Globus pallidus (tissue), 1 donor: ENCODE measurements around the gene GSTA4.
A peak's percentile ranks its signal among the peaks of the same experiment; 100 is the strongest.
"Not testable (repeated sequence)": the region's sequence is repeated elsewhere in the genome, so short reads cannot be mapped to it uniquely, and the experiment has no call there.

Experiments
- DNase-seq: peaks from one replicate; pipeline ENCODE4 v3.0.0-alpha.2; 2015; ENCODE audit warnings: low spot score

GSTA4 gene

DNA sequence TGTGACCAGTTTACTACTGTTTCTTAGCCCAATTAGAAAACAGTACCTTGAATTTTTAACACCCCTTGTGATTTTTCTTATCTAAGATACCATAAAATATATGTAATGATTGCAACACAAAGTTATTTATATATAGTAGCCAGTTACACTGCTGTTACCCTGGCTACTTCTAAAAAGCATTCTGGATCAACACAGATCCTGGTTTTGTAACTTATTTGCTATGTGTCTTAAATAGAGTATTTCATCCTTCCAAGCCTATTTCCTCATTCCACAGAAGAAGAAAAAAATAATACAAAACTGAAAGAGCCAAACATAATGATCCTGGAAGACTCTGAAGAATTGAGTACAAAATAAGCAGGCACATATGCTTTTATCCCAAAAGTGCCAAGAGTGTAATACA lies 19.0 kb upstream of the GSTA4 start:
- DNase-seq: no peak

DNA sequence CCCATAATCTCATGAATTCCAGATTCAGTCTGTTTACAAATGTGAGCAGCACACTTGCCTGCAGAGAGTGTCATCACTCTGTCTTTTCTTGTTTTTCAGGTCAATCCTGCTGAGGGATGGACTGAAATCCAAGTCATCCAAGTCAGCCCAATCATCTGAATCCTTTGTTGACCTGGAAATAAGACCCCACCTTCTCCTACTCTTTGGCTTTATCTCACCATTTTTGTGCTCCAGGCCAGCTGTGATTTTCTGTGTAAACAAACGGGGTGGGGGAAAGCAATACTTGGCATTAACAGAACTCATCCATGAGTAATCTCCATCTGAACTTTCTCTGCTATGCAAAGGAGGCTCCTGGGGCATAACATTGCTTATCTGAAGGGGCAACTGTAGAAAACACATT lies 16.9 kb upstream of the GSTA4 start:
- DNase-seq: no peak

GRCh38 chr6:53010504-53010903 lies 15.4 kb upstream of the GSTA4 start:
- no peak for DNase-seq

GRCh38 chr6:53009511-53009910 lies 14.4 kb upstream of the GSTA4 start:
- DNase-seq: no peak

- DNase-seq: no peak
These were observed 14.0 kb upstream of the GSTA4 start for GRCh38 chr6:53009056-53009455.

GRCh38 chr6:53008192-53008687 lies 13.2 kb upstream of the GSTA4 start:
- not testable (repeated sequence) for DNase-seq

GRCh38 chr6:53005663-53006250 lies 10.7 kb upstream of the GSTA4 start:
- DNase-seq: no peak

GRCh38 chr6:52999456-52999855 lies 4.4 kb upstream of the GSTA4 start:
- no peak for DNase-seq

GRCh38 chr6:52998603-52999002 lies 3.5 kb upstream of the GSTA4 start:
- no peak for DNase-seq

DNA sequence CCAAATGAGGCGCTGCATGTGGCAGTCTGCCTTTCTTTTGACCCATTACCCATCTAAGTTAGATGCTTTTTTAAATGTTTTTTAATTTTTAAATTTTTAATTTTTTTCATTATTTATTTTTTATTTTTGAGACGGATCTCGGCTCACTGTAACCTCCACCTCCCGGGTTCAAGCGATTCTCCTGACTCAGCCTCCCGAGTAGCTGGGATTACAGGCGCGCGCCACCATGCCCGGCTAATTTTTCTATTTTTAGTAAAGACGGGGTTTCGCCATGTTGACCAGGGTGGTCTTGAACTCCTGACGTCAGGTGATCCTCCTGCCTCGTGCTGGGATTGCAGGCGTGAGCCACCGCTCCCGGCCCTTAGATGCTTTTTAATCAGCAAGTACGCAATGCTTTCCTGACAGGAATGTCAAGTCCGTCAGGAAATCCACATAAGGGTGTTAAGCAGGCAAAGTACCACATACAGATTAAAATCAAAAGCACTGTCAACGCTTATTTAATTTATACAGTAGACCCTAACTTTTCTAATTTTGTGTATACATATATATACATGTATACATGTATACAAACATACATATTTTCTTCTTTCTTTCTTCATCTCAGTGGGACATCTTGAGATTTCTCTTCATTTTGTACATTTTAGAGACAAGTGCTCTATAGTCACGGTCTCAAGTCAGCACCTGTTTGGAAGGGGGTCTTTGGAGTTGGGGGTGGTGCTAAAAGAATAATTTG lies 995 bp upstream of the GSTA4 start:
- DNase-seq: peak; percentile 77

GRCh38 chr6:52994839-52995088 lies 320 bp downstream of the GSTA4 start:
- DNase-seq: no peak

- peak; percentile 76 for DNase-seq
These were observed 849 bp downstream of the GSTA4 start for GRCh38 chr6:52994031-52994838.

DNA sequence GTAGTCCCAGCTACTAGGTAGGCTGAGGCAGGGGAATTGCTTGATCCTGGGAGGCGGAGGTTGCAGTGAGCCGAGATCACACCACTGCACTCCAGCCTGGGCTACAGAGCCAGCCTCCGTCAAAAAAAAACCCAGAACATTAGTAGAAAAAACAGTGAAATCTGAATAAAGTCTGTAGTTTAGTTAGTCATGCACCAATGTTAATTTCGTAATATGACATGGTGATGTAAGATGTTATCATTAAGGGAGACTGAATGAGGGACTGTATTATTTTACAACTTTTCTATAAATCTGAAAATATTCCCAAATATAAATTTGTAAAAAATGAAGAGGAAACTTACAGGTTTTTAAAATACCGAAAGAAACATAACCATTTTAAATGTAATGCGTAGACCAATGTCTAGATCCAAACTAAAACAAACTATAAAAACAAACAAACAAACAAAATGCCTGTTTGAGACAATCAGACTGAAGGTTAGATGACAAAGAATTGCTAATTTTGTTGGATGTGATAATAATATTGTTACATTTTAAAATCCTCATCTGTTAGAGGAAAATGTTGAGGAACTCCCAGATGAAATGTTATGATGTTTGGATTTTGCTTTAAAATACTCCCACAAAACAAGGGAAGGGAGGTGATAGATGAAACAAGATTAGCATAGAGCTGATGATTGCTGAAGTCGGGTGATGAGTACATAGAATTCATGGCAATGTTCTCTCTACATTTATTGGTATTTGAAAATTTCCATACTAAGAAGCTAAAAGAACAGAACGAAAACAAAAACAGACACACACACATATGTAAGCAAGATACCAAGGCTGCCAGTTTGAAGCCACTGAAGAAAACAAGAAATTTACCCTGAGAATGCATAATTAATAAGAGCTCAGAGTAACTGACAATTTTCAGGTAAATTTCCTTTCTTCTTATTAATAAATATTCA lies 1.8 kb downstream of the GSTA4 start:
- DNase-seq: peak; percentile 27

DNA sequence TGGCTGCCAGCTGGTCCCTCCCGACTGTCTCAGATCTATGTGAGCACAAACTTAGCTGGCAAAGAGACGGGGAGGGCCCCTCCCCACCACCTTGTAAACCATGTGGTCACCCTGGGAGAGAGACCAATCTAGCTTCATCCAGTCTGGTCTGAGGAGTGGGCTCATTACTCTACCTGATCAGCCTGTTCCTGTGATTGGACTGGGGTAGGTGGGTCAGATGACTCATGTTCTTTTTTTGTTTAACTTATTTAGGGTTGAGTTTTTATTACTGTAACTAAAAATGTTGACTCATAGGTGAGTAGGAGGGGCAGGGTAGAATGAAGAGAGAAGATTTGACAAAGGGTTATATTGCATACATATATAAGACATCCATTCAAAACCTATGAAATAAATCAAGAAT lies 4.7 kb downstream of the GSTA4 start:
- DNase-seq: no peak

- no peak for DNase-seq
These were observed 9.9 kb downstream of the GSTA4 start for GRCh38 chr6:52985228-52985627.

- DNase-seq: no peak
These were observed 10.8 kb downstream of the GSTA4 start for GRCh38 chr6:52984247-52984646.

DNA sequence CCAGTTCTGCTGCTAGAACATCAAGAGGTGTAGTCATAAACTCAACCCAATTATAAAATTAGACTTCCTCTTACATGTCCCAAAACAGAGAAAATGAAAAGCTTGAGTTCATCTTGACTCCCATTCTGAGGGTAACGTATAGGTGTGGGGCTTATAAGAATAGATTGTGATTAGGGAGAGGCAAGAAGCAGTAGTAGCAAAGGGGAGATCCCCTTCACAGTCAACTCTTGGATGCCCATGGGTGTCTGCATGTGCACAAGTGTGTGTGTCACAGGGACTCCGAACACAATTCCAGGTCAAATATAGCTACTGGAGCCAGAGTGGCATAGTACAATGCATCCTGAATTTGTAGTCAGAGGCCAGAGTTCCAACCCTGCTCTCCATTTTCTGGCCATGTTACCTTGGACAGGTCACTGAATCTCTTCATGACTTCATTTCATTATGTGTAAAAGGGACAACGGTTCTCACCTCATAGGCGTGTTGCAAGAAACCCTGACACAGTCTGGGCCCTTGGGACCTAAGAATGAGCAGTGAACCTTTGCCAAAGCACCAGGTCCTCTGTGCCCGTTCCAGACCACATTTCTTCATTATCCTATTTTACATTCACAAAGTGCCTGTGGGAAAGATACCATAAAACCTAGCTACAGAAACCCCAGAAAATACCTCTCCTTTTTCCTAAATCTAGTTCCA lies 11.8 kb downstream of the GSTA4 start:
- no peak for DNase-seq

GRCh38 chr6:52982680-52983079 lies 12.4 kb downstream of the GSTA4 start:
- DNase-seq: no peak

DNA sequence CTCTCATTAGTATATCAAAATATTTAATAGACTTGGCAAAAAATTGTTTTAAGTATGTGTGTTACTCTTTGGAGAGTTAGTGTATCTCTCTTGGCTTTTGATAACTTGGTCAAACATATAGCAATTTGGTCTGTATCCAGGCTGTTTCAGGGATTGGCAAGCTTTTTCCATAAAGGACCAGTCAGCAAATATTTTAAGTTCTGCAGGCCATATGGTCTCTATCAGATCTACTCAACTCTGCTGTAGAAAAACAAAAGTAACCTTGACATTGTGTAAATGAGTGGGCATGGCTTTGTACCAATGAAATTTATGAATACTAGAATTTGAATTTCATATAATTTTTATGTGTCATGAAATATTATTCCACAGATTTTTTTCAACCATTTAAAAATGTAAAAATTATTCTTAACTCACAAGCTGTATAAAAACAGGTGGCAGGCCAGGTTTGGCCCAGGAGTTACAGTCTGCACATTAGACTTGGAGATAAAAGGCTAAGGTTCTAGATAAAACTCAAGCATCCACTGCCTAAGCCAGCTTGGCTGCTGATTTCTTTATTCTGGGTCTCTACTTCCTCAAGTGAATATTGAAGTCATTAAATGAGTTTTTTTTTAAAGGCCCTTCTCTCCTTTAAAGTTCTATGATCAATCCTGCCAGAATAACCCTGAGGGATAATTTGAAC lies 13.7 kb downstream of the GSTA4 start:
- no peak for DNase-seq

DNA sequence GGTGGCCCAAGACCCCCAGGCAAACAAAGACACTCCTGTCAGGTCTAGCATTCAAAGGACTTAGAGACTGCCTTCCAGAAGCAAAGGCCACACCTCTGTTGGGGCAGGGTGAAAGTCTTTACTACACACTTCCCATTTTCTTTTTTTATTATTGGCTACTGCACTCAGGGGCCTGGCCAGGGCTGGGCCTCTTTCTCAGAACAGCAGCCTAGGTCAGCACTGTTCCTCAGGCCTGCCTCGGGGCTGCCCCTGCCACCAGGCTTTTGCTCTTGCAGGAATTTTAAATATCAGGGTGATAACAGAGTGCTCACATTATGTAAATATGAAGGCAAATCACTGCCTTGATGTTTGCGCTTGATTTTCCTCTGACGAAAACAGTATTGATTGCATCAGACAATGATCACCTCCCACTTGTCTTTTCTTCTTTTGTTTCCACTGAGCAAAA lies 18.5 kb downstream of the GSTA4 start:
- DNase-seq: peak; percentile 16

GRCh38 chr6:52976149-52976548 lies 18.9 kb downstream of the GSTA4 start:
- no peak for DNase-seq
